Stimulated activated naive CD4-positive, alpha-beta T cell treated with Interleukin-2 at 50 U/mL for 16 hours (primary cell): ENCODE data around the gene NUMA1.

Experiments used
- DNase-seq: peaks from one replicate; lab custom pipeline; 2025; lab: John Stamatoyannopoulos, UW

Gene NUMA1

DNA sequence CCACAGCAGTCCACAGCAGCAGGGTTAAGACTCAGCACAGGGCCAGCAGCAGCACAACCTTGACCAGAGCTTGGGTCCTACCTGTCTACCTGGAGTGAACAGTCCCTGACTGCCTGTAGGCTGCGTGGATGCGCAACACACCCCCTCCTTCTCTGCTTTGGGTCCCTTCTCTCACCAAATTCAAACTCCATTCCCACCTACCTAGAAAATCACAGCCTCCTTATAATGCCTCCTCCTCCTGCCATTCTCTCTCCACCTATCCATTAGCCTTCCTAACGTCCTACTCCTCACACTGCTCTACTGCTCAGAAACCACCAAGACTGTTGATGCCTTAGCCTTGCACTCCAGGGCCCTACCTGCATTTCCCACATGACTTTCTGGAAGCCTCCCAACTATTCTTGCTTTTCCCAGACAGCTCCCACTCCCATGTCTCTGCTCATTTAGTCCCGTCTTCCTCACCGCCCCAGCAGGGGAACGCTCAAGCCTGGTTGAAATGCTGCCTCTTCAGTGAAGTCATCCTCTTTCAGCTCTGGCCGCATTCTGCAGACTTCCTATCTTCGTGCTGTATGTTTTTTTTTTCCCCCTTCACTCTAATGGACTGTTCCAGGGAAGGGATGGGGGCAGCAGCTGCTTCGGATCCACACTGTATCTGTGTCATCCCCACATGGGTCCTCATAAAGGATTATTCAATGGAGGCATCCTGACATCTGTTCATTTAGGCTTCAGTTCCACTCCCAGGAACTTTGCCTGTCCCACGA lies 78.3 kb downstream of the NUMA1 start:
- no peak for DNase-seq

DNA sequence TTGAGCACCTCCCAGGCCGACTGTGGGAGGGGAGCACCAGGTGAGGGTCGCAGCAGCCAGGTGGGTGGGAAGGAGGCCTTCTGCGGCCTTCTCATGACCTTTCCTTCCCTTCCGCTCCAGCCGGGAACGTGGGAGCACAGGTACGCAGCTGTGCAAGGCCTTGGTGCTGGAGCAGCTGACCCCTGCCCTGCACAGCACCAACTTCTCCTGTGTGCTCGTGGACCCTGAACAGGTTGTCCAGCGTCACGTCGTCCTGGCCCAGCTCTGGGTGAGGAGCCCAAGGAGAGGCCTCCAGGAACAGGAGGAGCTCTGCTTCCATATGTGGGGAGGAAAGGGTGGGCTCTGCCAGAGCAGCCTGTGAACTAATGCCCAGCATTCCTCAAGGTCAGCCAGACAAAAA lies 79.1 kb downstream of the NUMA1 start:
- DNase-seq: no peak

DNA sequence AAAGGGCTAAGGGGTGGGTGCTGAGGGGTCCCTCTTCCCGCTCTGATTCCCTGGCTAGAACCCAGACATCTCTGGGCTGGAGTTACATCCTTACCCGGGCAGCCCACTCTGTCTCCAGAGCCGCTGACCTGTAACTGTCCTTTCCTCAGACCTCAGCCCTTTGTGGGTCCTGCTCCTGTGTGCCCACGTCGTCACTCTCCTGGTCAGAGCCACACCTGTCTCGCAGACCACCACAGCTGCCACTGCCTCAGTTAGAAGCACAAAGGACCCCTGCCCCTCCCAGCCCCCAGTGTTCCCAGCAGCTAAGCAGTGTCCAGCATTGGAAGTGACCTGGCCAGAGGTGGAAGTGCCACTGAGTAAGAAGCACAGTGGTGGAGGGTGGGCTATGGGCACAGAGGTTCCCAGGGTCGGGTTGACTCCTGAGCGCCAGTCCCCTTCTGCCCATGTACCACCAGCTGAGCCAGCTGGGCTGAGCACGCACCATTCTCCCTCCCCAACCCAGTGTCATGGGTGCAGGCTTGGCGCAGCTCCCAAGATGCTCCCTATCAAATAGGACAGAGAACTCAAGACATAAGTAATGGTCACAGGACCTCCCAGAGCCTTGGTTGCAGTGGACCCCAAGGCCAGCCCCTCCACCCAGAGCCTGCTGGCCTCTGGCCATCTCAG lies 80.0 kb downstream of the NUMA1 start:
- no peak for DNase-seq

DNA sequence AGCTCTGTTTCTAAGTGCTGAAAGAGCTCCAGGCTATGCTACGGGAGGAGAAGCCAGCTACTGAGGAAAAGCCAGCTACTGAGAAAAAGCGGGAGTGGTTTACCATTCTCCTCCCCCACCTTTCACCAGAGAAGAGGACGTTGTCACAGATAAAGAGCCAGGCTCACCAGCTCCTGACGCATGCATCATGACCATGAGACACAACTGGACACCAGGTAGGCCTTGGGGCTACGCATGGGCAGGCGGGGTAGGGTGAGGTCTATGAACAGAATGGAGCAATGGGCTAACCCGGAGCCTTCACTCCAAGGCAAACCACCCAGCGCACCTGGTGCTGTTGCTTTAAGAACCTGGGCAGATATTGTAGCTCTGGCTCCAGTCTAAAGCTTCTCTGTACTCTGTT lies 80.5 kb downstream of the NUMA1 start:
- no peak for DNase-seq

DNA sequence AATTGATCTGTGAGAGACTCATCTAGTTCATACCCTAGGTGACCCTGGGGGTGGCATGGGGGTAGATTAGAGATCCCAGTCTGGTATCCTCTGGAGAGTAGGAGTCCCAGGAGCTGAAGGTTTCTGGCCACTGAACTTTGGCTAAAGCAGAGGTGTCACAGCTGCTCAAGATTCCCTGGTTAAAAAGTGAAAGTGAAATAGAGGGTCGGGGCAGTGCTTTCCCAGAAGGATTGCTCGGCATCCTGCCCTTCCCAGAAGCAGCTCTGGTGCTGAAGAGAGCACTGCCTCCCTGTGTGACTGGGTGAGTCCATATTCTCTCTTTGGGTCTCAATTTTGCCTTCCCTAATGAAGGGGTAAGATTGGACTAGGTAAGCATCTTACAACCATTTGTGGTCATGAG lies 81.0 kb downstream of the NUMA1 start:
- no peak for DNase-seq

DNA sequence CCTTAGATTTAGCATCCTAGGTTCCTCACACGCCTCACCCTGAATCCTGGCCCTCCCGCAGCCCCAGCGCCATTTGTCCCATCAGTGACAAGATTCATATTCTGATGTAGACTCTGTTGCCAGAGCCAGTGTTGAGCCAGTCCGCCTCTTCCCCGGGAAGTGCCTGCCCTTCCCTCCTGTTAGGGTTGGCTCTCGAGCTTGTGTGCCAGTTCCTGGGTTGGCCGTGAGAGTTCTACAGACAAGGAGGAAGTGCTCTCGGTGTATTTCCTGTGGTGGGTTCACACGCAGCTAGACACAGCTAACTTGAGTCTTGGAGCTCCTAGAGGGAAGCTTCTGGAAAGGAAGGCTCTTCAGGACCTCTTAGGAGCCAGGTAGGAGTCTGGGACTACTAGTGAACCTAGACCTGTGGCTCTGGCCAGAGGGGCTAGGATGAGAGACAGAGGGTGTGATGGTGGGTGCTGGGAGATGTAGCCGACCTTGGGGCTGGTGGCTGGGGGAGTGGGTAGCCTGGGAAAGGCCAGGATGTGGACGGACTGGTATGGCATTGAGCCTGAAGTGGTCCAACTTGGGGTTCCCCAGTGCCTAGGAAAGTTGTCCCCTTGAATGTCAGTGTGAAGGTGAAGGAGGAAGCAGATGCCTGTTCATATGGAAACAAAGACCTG lies 81.6 kb downstream of the NUMA1 start, which contains the start of gene IL18BP:
IL18BP (plus strand) TSS at position 261 of the 662 bp plus-strand sequence. CDS start 1,076 bp downstream, outside the sequence.
- DNase-seq: peak; percentile 3

DNA sequence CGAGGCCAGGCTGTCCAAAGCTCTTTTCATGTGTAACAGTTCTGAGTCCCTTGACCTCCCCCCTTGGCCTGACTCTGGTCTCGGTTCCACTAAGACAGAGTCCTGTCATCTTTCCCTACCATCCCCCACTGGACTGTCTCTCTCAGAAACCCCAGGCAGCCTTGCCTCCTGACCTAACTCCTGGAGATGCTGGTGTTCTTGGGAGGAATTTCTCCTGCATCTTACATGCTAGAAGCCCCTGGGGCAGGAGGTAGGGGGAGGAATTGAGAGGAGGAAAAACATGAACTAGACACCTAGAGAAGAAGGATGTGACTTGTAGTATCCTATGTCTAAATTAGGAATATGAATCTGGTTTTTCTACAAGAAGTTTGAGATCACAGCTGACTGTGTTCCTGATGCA lies 82.3 kb downstream of the NUMA1 start:
- no peak for DNase-seq

DNA sequence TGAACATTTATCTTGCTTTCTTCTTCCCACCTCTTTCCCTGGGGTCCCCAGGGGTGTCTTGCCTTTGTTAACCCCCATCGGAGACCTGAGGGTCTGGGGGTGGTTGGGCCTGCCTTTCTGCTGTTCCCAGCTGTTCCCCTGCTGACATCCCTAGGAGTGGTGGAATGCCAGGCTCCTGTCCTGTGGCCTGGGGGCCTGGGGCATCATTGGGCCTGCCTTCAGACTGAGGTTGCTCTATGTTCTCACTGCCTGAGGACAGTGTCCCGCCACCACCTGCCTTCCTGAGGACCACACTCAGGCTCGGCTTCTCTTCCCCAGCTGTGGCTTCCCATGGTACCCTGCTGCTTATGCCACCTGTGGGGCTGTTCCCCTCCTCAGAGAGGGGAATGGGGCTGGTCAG lies 82.7 kb downstream of the NUMA1 start:
- no peak for DNase-seq

DNA sequence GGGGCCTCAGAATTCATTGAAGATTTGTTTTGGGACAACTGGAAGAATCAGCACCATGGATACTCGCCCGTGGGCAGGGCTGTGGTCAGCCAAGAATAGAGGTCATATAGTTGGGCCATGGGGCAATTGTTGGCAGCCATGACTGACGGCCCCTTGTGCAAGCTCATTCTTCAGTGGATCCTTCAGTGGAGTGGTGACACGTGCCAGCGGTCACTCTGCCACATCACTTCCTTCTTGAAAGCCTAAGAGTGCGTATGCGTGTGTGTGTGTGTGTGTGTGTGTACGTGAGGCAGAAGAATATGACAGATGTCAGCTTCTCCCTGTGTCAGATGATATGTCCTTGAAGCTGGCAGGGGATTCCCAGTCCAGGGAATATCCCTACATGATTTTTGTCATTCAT lies 83.4 kb downstream of the NUMA1 start:
- DNase-seq: no peak

DNA sequence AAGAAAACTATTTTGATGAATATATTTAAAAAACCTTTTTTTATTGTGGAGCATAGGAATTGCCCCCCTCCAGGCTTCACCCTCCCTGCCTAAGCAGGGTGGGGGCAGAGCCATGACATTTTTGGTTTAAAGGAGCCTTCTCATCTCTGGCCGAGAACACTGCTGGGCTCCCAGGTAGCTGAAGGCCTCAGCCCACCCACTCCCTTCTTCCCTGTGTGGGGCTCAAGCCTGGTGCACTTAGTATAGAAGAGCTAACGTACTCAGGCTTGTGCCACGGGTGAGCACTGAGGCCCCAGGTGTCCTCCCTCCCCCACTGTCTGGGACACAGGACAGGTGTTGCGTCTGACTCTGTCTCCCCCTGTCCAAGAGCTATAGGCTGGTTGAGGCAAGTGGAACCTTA lies 83.8 kb downstream of the NUMA1 start:
- no peak for DNase-seq

DNA sequence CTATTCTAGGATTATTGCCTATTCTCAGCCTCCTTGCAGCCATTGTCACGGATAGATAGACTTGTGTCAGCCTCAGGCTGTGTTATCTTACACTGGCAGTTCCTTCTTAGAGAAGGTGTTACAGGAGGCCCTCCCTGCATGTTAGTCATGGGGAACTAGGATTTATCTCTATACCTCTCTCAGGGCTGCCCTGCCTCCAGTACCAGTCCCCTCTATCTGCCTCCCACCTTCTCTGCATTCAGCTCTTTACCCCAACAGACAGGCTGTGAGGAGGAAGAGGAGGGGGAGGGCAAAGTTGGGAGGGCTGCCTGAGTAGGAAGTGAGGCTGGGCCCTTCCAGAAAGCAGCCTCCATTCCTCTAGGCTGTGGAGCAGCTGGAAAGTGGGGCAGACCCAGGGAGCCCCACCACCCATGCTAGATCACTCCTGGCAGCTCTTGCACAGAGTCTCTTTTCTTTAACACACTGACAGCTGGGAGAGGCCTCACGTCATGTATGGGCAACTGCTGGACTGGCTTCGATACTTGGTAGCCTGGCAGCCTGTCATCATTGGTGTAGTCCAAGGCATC lies 84.5 kb downstream of the NUMA1 start:
- DNase-seq: no peak

DNA sequence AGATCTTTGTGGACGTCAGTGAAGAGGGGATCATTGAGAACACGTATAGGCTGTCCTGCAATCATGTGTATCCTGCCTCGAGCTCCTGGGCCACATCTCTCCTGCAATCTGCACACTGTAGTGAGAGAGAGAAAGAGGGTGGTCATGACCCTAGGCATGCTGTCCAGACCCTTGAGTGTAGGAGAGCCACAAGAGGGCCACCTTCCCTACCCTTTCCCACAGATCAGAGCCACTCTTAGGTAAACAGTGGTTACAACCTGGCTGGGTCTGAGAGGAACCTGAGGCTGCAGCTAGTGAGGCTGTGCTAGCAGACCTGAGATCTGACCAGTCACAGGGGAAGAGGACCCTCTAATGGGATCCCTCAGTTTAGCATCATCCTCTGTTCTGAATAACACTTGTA lies 85.6 kb downstream of the NUMA1 start:
- no peak for DNase-seq

DNA sequence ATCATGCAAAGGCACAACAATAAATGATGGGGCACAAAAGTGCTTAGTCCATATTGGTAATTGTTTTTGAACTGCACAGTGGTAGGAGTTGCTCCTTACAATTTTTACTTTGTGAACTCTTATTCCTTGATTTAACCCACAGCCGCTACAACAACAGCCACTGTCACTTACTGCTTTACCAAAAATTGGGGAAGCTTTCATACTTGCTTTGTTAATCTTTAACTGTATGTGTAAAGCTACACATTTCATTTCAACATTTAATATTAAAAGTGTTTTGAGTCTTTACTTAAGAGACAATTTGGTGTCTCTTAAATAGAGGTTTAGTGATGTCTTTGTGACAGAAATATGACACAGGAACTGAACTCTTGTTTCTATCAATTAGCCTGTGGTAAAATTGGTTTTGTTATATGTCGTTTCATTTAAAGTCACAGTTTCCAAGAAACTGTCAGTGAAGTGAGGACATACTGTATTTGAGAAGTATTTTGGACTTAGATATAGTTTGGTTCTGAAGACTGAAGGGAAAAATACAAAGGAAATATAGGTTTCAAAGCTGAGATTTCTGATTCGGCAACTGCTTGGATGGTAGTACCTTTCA lies 88.1 kb downstream of the NUMA1 start:
- no peak for DNase-seq

DNA sequence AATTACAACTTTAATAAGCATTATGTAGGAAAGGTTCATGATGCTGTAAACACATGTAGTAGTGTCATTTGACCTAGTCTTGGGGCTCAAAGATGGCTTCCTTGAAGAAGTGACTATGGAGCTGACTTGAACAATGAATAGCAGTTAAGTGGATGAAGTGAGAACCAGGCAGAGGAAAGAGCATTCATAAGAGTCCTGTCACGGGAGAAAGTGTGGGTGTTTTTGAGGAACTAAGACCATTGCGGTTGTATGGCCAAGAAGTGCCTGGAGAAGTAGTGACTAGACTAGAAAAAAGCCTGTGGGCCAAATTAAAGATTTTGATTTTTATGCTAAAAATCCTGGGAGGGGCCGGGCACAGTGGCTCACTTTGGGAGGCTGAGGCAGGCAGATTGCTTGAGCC lies 88.8 kb downstream of the NUMA1 start:
- DNase-seq: no peak

DNA sequence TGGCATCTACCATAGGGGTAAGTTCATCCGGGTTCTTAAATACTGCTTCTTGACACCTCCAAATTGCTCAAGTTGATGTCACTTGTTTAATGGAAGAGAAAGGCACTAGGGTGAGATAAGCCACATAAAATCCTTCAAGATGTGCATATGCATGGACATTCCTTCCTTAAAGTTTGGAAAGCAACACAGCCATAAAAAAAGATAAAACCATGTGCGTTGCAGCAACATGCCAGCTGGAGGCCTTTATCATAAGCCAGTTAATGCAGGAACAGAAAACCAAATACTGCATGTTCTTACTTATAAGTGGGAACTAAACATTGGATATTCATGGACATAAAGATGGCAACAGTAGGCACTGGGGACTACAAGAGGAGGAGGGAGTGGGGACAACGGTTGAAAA lies 89.6 kb downstream of the NUMA1 start:
- no peak for DNase-seq

DNA sequence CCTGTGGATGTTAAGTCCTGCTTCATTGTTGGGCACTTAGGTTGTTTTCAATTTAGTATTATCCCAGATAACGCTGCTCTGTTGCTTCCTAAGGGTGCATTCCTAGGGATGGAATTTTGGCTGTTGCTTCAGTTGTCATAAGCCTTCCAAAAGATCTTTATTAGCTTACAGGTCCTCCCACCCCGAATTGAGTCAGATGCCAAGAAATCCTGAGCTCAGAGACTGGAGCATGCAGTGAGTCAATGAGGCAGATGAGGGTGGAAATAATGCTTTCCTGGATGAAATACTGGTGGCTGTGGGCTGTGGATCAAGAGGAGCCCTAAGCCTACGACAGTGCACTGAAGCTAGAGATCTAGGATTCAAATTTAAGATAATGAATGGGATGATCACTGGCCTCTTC lies 92.3 kb downstream of the NUMA1 start:
- DNase-seq: no peak

DNA sequence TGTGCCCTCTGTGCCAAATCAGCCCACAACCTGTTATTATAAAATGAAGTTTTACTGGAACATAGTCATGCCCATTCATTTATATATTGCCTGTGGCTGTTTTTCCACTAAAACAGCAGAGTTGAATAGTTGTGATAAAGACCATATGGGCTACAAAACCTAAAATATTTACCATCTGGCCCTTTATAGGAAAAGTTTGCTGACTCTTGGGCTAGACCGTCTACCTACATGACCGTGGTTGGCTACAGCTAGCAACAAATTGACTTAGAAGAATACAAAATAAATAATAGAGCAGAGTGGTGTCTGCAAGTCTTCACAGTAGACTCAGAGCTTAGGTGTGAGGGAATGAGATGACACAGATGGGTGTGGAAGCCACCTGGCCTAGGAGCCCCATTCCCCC lies 92.8 kb downstream of the NUMA1 start:
- no peak for DNase-seq

DNA sequence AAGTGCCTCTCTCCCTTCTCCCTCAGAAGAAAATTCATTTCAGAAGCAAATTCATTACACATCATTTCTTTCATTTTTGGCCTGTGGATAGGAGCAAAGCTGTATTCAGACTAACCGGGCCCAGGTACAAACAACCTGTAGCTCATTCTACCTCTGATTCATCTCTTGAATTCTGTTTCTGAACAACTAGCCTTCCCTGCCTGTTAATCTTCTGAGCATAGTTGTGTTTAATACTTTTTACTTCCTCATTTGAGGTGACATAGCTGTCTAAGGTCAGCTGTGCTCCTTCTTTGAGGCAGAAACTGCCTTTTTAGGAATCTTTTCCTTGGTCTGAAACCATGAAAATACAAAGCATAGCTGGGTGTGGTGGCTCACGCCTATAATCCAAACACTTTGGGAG lies 94.2 kb downstream of the NUMA1 start:
- no peak for DNase-seq

DNA sequence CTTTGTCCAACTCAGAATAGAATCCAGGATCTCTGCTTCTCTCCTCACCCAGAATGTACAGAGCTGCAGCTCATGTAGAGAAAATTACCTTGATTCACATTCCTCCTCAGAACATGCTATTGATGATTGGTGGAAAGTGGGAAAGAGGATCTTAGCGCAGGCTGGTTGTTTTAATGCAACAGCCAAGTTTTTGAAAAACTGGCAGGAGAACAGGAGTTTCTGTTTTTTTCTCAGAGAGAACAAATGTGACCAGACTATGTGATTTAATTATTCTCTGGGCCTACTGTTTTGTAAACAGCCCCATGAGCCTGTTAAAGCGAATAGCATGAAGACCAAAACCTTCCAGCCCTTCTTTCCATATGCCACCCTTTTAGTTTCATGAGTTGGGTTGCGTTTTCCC lies 100.7 kb downstream of the NUMA1 start:
- no peak for DNase-seq

DNA sequence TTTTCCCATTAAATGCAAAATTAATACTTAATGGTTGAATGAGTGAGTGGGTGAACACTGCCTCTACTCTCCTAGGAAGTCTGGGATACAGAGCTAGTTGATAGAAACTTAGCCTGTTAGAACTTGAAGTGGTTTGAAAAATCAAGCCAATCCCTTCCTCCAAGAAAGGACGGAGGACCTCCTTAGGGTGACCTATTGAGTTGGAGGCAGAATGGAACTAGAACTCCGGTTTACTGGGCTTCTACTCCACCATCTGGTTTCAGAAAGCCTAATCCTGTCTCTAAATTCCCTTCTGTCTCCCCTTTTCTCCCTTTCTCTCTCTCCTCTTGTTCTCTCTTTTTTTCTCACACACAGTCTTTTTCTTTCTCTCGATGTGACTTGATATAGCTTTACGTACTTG lies 101.2 kb downstream of the NUMA1 start:
- DNase-seq: no peak

DNA sequence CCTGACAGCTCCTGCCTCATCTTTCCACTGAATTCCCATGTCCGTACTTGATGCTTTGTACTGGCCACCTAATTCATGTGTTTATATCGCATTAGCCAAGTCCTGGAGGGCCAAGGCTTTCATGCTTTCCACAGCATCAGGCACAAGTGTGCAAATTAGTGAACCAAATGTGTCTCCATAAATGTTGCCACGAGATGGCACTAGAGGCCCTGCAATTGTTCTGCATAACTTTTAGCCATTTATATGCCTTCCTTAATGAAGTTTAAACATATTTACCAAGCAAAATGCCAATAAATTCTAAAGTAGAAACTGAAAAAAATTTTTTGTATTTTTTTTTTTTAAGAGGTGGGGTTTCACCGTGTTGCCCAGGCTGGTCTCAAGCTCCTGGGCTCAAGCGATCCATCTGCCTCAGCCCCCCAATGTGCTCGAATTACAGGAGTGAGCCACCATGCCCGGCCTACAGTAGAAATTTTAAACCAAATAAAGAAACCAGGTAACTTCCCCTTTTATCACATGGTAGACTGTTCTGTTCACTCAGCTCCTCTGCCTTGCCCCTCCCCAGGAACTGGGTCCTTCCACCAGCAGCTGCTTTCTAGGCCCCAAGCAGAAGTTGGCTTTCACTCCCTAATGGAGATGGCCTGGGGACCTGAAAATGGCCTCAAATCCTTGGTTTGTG lies 102.5 kb downstream of the NUMA1 start:
- peak; percentile 31 for DNase-seq

DNA sequence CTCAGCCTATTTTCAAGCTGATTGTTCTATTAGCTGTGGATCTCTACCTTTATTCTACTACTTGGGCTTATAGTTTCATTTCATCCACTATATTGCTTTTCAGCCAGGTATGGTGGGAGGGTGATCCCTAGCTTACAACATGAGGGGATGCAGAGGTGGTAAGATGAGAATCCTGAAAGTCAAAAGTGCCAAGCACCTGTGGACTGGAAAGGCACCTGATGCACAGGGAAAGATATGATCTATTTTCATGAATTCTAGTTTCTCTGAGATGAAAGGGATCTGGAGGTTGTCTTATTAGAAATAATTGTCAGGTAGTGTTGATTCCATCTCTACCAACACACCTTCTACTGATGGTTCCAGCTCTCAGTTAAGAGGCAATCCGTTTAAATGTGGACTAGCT lies 103.3 kb downstream of the NUMA1 start:
- no peak for DNase-seq
